Naive thymus-derived CD8-positive, alpha-beta T cell (primary cell): ENCODE measurements around the gene AKT3. TPM values are rescaled to one million over a fixed set of nuclear protein-coding genes. Genes with fewer than 3 reads are reported as not detected.

ENCODE experiments used
- ATAC-seq, 2 donors: fragments of 150-1000 bp; cut with Tn5 transposase in 1 of 2; sonication (Bioruptor Pico), chemical (Tn5 transposase) in 1 of 2; 1 replicate in 1 of 2; 2 replicates in 1 of 2; pipeline ENCODE4 v1.10.0; 2021; ENCODE audit warnings: mild to moderate bottlenecking in 2 of 2, moderate library complexity in 2 of 2
- POLR2A ChIA-PET: fragments of 350-600 bp; sonication (Branson Sonifier 250); formaldehyde crosslinking; loops from one replicate; lab custom pipeline; 2021; ENCODE audit warnings: antibody characterized with exemption; lab: Charles Lee
- DNase-seq, 10 donors: peaks; one replicate each; pipeline versions ENCODE4 v3.0.0 to v3.0.0-alpha.2; 2020 to 2022
- H3K27ac Mint-ChIP-seq, 10 donors: one replicate each; pipeline ENCODE4 v1.8.0; 2020 to 2022; ENCODE audit warnings: mild to moderate bottlenecking in 10 of 10, mixed read lengths in 10 of 10, moderate library complexity in 4 of 10, inconsistent platforms in 1 of 10
- H3K27me3 Mint-ChIP-seq, 5 donors: one replicate each; pipeline ENCODE4 v1.8.0; 2021 to 2022; ENCODE audit warnings: mixed read lengths in 5 of 5
- H3K36me3 Mint-ChIP-seq, 3 donors: one replicate each; pipeline ENCODE4 v1.8.0; 2020 to 2022; ENCODE audit warnings: mixed read lengths in 3 of 3, mild to moderate bottlenecking in 2 of 3, inconsistent platforms in 1 of 3
- H3K4me1 Mint-ChIP-seq, 4 donors: one replicate each; pipeline ENCODE4 v1.8.0; 2021 to 2022; ENCODE audit warnings: mixed read lengths in 4 of 4
- H3K4me3 Mint-ChIP-seq, 10 donors: one replicate each; pipeline ENCODE4 v1.8.0; 2020 to 2022; ENCODE audit warnings: mild to moderate bottlenecking in 10 of 10, mixed read lengths in 10 of 10, moderate library complexity in 6 of 10, inconsistent platforms in 1 of 10
- H3K9me3 Mint-ChIP-seq, 9 donors: one replicate each; pipeline ENCODE4 v1.8.0; 2020 to 2022; ENCODE audit warnings: mixed read lengths in 9 of 9, mild to moderate bottlenecking in 3 of 9, inconsistent platforms in 1 of 9, moderate library complexity in 1 of 9
- polyA plus RNA-seq, 3 donors: library from polyadenylated mRNA; unstranded; fragments of 300-500 nt; fragmentation: Illumina TruSeq; gene quantifications; one replicate each; pipeline ENCODE4 v1.2.3, GENCODE V29; 2021
- total RNA-seq, 8 experiments: library from RNA in 2 of 8; stranded (reverse) in 2 of 8; gene quantifications; one replicate each; pipeline ENCODE4 v1.2.3 and lab custom pipeline; 2021 to 2026

AKT3 gene
- total and polyA plus RNA-seq, 5 experiments from 2014 or later: 1.7 to 86.5 (median 4.6) TPM

DNA sequence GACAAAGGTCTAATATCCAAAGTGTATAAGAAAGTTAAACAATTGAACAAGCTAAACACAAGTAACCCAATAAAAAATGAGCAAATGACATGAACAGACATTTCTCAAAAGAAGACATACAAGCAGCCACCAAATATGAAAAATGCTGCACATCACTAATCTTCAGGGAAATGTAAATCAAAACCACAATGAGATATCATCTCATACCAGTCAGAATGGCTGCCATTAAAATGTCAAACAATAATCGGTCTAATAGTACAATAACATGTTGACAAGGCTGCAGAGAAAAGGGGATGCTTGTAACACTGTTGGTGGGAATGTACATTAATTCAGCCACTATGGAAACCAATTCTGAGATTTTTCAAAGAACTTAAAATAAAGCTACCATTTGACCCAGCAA lies 264.1 kb downstream of the AKT3 start:
- Mint-ChIP-seq H3K36me3 (peaks cover 70 to 82% (median 76%) of the 10 kb centered on the region in 3 donors), H3K27ac (no peak overlapping the region), H3K27me3 (no peaks in the 10 kb centered on the region), H3K4me1 (peaks cover 0 to 13% (median 5%) of the 10 kb centered on the region in 4 donors), H3K4me3 (no peak overlapping the region), H3K9me3 (peaks cover 11 to 66% (median 51%) of the 10 kb centered on the region in 9 donors)
- no peak for ATAC-seq
- no peak for DNase-seq
- POLR2A ChIA-PET: no interaction called here

DNA sequence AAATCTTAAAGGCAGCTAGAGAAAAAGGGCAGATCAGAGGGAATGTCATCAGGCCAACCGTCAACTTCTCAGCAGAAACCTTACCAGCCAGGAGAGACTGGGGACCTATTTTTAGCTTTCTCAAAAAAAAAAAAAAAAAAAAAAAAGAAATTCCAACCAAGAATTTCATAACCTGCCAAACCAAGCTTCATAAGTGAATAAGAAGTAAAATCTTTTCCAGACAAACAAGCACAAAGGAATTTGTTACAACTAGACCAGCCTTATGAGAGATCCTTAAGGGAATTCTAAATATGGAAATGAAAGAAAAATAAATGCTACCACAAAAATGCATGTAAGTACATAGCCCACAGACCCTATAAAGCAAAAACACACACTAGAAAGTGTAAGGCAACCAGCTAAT lies 267.7 kb downstream of the AKT3 start:
- Mint-ChIP-seq H3K9me3 (peaks cover 5 to 53% (median 39%) of the 10 kb centered on the region in 9 donors), H3K27ac (no peak overlapping the region)

DNA sequence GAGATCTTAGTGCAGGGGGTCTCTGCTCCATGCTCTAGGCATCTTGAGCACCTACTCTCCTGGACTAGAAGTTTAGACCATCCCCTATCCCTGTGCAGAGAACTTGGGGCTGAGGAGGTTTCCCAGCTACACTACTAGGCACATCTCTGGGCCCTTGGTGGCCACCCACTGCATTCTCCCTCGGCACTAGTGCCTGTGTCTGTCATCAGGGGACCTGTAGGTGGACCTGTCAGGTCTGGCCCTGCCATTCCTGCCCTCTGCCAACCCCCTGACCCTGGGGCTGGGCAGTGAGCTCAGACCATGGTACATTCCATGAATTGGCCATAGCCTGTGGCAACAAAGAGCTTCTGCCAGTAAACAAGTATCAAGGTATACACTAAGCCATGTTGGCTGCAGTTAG lies 269.1 kb downstream of the AKT3 start:
- Mint-ChIP-seq H3K27ac (no peak overlapping the region), H3K36me3 (peaks cover 56 to 77% (median 65%) of the 10 kb centered on the region in 3 donors)
- POLR2A ChIA-PET: no interaction called here

More for the DNA sequence above, 267.7 kb downstream of the AKT3 start:
- ATAC-seq (no peak), DNase-seq (no peak)
- H3K4me1 Mint-ChIP-seq: peaks cover 0 to 8% (median under 1%) of the 10 kb centered on the region in 4 donors
- POLR2A ChIA-PET: no interaction called here
- H3K4me3 Mint-ChIP-seq: peak overlapping the region in 1 of 10 donors; percentile 12
- no peaks in the 10 kb centered on the region for H3K27me3 Mint-ChIP-seq
- H3K36me3 Mint-ChIP-seq: peaks cover 61 to 79% (median 65%) of the 10 kb centered on the region in 3 donors

DNA sequence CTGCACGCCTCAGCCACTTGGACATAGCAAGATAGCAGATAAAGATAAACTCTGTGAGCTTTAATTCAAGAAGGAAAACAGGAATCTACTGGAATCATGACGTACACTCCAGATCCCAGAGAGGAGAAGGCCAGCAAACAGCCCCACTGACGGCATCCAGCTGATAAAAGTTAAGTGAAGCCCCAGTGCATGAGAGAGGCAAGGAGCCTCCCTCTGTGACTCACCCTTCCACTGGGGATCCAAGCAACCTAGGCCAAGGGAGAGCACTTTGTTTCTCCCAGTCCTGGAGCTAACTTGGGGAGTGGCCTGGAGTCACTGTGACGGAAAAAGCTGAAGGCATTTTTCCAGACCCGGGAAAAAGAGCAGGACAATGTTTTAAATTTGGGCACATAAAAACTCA lies 270.0 kb downstream of the AKT3 start:
- POLR2A ChIA-PET: no interaction called here
- no peaks in the 10 kb centered on the region for H3K27me3 Mint-ChIP-seq
- peaks cover 49 to 74% (median 64%) of the 10 kb centered on the region in 3 donors for H3K36me3 Mint-ChIP-seq
- peaks cover 5 to 45% (median 29%) of the 10 kb centered on the region in 9 donors for H3K9me3 Mint-ChIP-seq
- H3K27ac Mint-ChIP-seq: no peak overlapping the region
- H3K4me3 Mint-ChIP-seq: no peak overlapping the region
- peaks cover 0 to 16% (median 2%) of the 10 kb centered on the region in 4 donors for H3K4me1 Mint-ChIP-seq
- ATAC-seq: no peak
- no peak for DNase-seq

More for the DNA sequence above, 269.1 kb downstream of the AKT3 start:
- ATAC-seq (no peak), DNase-seq (peak in 1 of 10 donors; percentile 46)
- Mint-ChIP-seq H3K4me3 (no peak overlapping the region), H3K4me1 (peaks cover 0 to 16% (median under 1%) of the 10 kb centered on the region in 4 donors), H3K9me3 (peaks cover 5 to 52% (median 35%) of the 10 kb centered on the region in 9 donors), H3K27me3 (no peaks in the 10 kb centered on the region)

DNA sequence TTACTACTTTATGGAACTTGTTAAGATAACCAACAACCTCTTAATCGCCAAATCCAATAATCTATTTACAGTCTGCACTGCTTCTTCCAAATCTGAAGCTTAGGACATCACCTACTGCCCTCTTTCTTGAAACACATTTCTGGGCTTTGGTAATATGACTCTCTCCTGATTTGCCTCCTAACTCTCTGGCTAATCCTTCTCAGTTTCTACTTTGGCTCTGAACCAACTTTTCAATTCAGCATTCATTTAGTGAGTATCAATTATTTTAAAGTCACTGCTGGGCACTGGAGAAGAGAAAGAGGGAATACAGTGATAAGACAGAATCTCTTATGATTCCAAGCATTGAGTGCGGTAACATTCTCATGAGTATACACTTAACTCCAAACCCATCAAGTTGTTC lies 275.0 kb downstream of the AKT3 start:
- POLR2A ChIA-PET: interaction anchor here (0.6 kb wide), 1 partner anchor 270 kb away, joined by 3 read pairs; no protein-coding TSS in a partner anchor

GRCh38 chr1:243572940-243573339 lies 277.1 kb downstream of the AKT3 start:
- Mint-ChIP-seq H3K27ac (no peak overlapping the region), H3K27me3 (no peaks in the 10 kb centered on the region), H3K9me3 (peaks cover 0 to 7% (median 0%) of the 10 kb centered on the region in 9 donors), H3K4me3 (no peak overlapping the region), H3K36me3 (peaks cover 2 to 75% (median 54%) of the 10 kb centered on the region in 3 donors), H3K4me1 (peaks cover 0 to 8% (median 1%) of the 10 kb centered on the region in 4 donors)
- ATAC-seq: no peak
- no peak for DNase-seq
- POLR2A ChIA-PET: no interaction called here

More for the DNA sequence above, 275.0 kb downstream of the AKT3 start:
- Mint-ChIP-seq H3K4me3 (no peak overlapping the region), H3K9me3 (peaks cover 0 to 7% (median 0%) of the 10 kb centered on the region in 9 donors), H3K27ac (no peak overlapping the region), H3K27me3 (no peaks in the 10 kb centered on the region), H3K36me3 (peaks cover 10 to 70% (median 65%) of the 10 kb centered on the region in 3 donors), H3K4me1 (peaks cover 0 to 16% (median 2%) of the 10 kb centered on the region in 4 donors)
- DNase-seq (no peak), ATAC-seq (no peak)

- H3K27ac Mint-ChIP-seq: no peak overlapping the region
- POLR2A ChIA-PET: no interaction called here
- H3K36me3 Mint-ChIP-seq: peaks cover 8 to 79% (median 60%) of the 10 kb centered on the region in 3 donors
- DNase-seq (no peak), ATAC-seq (no peak)
- H3K4me1 Mint-ChIP-seq: peaks cover 0 to 2% (median 0%) of the 10 kb centered on the region in 4 donors
- H3K4me3 Mint-ChIP-seq: no peak overlapping the region
- no peaks in the 10 kb centered on the region for H3K27me3 Mint-ChIP-seq
- H3K9me3 Mint-ChIP-seq: no peaks in the 10 kb centered on the region
These were observed 281.2 kb downstream of the AKT3 start for GRCh38 chr1:243568793-243569192.

DNA sequence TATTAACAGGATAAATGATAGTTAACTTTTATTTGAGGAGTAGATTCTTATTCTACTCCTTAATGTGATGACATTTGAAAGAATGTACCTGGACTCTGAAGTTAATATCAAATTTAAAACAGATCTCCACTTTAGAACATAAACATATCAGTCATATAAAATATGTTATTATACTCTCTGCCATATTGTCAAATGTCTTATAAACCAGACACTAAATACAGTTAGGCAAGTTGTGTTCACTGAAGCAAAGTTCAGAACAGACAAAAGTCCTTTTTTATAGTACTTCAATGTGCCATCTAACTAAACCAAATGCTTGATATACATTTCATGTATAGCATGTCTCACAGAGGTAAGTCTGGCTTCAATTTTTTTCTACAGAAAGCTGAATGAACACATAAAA lies 285.2 kb downstream of the AKT3 start:
- POLR2A ChIA-PET: no interaction called here
- peaks cover 0 to 4% (median under 1%) of the 10 kb centered on the region in 4 donors for H3K4me1 Mint-ChIP-seq
- peaks cover 20 to 70% (median 59%) of the 10 kb centered on the region in 3 donors for H3K36me3 Mint-ChIP-seq
- H3K27ac Mint-ChIP-seq: no peak overlapping the region
- no peak overlapping the region for H3K4me3 Mint-ChIP-seq
- H3K27me3 Mint-ChIP-seq: no peaks in the 10 kb centered on the region
- ATAC-seq (no peak), DNase-seq (no peak)
- H3K9me3 Mint-ChIP-seq: peaks cover 0 to 6% (median 5%) of the 10 kb centered on the region in 9 donors

- Mint-ChIP-seq H3K27ac (no peak overlapping the region), H3K27me3 (no peaks in the 10 kb centered on the region), H3K4me3 (no peak overlapping the region), H3K9me3 (peaks cover 0 to 6% (median 5%) of the 10 kb centered on the region in 9 donors), H3K4me1 (peaks cover 0 to 4% (median 2%) of the 10 kb centered on the region in 4 donors), H3K36me3 (peaks cover 20 to 67% (median 60%) of the 10 kb centered on the region in 3 donors)
- POLR2A ChIA-PET: no interaction called here
- ATAC-seq (no peak), DNase-seq (no peak)
These were observed 286.3 kb downstream of the AKT3 start for GRCh38 chr1:243563732-243564131.

DNA sequence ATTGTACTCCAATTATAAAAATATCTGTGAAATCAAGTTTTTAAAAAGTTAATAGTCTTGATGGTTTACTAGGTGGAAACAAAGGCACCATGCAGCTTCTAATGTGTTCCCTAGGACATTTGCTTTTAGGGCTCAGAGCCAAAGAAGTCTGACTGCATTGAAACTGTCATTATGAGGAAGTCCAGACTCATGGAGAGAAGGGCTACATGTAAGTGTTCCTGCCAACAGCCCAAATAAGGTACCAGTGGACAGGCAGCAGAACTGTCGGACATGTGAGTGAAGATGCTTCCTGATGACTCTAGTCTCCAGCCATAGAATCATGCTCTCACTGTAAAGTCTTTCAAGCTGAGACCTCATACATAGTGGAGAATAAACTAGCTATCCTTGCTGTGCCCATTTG lies 287.6 kb downstream of the AKT3 start:
- Mint-ChIP-seq H3K9me3 (peaks cover 0 to 6% (median 5%) of the 10 kb centered on the region in 9 donors), H3K27me3 (no peaks in the 10 kb centered on the region), H3K4me3 (no peak overlapping the region), H3K27ac (no peak overlapping the region), H3K36me3 (peaks cover 13 to 58% (median 52%) of the 10 kb centered on the region in 3 donors), H3K4me1 (peaks cover 0 to 4% (median 2%) of the 10 kb centered on the region in 4 donors)
- ATAC-seq: no peak
- POLR2A ChIA-PET: no interaction called here
- no peak for DNase-seq

DNA sequence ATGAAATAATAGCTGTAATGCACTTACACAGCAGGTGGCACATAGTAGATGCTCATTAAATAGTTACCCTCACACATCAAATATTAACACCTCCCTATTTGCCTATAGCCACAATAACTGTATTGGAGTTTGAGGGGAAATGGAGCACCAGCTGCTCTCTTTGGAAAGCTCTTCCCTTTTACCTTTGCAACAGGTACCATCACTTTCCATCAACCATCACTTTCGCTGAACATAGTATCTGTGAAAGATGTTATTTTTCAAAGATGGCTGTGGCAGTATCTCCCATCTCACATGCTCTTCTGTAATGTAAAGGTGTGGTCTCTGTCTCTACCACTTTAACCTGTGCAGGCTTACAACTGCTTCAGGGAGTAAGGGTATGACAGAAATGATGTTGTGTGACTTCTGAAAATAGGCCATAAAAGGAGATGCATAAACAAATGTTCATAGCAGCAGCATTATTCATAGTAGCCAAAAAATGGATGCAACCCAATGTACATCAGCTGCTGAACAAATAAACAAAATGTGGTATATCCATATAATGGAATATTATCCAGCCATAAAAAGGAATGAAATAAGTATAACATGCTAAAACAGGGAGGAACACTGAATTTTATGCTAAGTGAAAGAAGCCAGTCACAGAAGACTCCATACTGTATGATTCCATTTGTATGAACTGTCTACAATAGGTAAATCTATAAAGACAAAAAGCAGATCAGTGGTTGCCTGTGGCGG lies 288.3 kb downstream of the AKT3 start:
- POLR2A ChIA-PET: no interaction called here
- peaks cover 12 to 52% (median 47%) of the 10 kb centered on the region in 3 donors for H3K36me3 Mint-ChIP-seq
- H3K27ac Mint-ChIP-seq: no peak overlapping the region
- no peak overlapping the region for H3K4me3 Mint-ChIP-seq
- ATAC-seq: no peak
- H3K4me1 Mint-ChIP-seq: peaks cover 0 to 4% (median 3%) of the 10 kb centered on the region in 4 donors
- DNase-seq: no peak
- no peaks in the 10 kb centered on the region for H3K27me3 Mint-ChIP-seq
- H3K9me3 Mint-ChIP-seq: peaks cover 0 to 6% (median 5%) of the 10 kb centered on the region in 9 donors

- Mint-ChIP-seq H3K4me3 (no peak overlapping the region), H3K4me1 (peaks cover 0 to 4% (median 3%) of the 10 kb centered on the region in 4 donors), H3K27me3 (no peaks in the 10 kb centered on the region), H3K27ac (no peak overlapping the region), H3K36me3 (peaks cover 12 to 40% (median 37%) of the 10 kb centered on the region in 3 donors), H3K9me3 (peaks cover 0 to 6% (median 5%) of the 10 kb centered on the region in 9 donors)
- no peak for ATAC-seq
- POLR2A ChIA-PET: no interaction called here
- DNase-seq: no peak
These were observed 290.4 kb downstream of the AKT3 start for GRCh38 chr1:243559575-243560162.

DNA sequence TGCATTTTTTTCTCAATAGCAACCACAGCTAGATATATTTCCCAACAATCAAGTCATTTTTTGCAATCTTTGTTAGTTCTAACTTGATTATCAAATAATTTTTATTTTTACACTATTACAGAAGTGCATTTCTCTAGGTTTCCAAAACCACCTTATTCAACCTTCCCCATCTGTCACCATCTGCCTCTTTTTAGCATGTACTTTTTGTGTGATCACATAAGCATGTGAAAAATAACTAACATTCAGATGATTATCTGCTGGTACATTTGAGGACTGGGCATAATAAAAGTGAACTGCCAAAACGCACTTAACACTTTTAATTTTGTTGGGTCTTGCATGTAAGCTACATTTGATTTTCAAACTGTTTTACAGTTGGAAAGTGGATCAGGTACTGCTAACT lies 291.5 kb downstream of the AKT3 start:
- H3K4me3 Mint-ChIP-seq: no peak overlapping the region
- H3K27ac Mint-ChIP-seq: no peak overlapping the region
- peaks cover 12 to 31% (median 29%) of the 10 kb centered on the region in 3 donors for H3K36me3 Mint-ChIP-seq
- no peak for DNase-seq
- no peak for ATAC-seq
- H3K4me1 Mint-ChIP-seq: peaks cover 0 to 4% (median 3%) of the 10 kb centered on the region in 4 donors
- H3K27me3 Mint-ChIP-seq: no peaks in the 10 kb centered on the region
- H3K9me3 Mint-ChIP-seq: peaks cover 0 to 6% (median 5%) of the 10 kb centered on the region in 9 donors
- POLR2A ChIA-PET: no interaction called here
